H1 (cell line): ENCODE measurements around the gene CCNA2. TPM values are rescaled to one million over a fixed set of nuclear protein-coding genes. Genes with fewer than 3 reads are reported as not detected.

Experiments
- polyA plus RNA-seq, 7 experiments: library from polyadenylated mRNA; depleted of rRNA in 3 of 7; stranded (reverse) in 5 of 7; unstranded in 2 of 7; fragments of >200 nt in 5 of 7; fragments of 200-250 nt in 2 of 7; gene quantifications; 1 replicate in 5 of 7; 2 replicates in 1 of 7; 4 replicates in 1 of 7; pipeline versions ENCODE4 v1.2.1 to v1.2.3, GENCODE V29; 2011 to 2013; ENCODE audit warnings: missing spikeins in 2 of 7, mixed read lengths in 2 of 7
- total RNA-seq: library from RNA; stranded (reverse); fragmentation: NEBNext Ultra II Directional; extraction: Animal tissue kit (Norgen Biotek cat#: 25700); gene quantifications from 2 replicates; pipeline ENCODE4 v1.2.1, GENCODE V29; 2021
- TF ChIP-seq, protein P1 (sequence below): IDR thresholded peaks from 2 replicates; pipeline ENCODE4 v1.6.1; 2012; ENCODE audit warnings: low read length, inconsistent platforms

Gene CCNA2
- total and polyA plus RNA-seq, 2 of the 8 experiments (the other 6 are each of a cell fraction or from before 2014, with no cell fraction given): 42.1 to 98.6 TPM

DNA sequence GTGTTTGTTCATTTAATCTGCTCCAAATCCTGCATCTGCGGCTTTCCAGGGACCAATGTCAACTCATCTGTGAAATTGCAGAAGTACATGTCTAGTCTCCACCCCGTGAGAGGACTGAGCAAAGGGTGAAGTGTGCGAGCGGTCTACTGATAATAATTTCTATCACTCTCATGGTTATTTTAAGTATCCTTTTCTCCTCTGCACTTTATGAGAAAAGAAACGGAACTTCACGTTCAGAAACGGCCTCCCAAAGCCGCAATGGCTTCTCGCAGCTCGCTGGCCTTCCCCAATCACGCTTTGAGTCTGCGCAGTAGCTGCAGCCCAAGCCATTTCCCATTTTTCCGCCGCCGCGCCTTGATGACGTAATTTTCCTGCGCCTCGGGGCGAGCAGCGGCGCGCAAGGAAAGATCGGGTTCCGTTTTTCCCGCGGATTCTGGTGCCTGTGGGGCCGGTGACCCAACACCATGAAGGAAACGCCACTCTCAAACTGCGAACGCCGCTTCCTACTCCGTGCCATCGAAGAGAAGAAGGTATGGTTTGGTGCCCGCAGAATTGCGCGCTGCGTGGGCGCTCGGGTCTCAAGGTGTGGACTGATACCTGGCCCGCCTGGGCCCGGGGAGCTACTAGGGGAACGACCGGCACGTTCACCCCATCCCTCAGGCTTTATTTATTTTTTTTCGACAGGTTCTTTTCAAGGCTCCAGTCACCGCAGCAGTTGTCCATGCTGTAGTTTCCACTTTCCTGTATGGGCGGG, 22.5 kb downstream of the CCNA2 start, which contains the start of gene EXOSC9 (continued):
- TF ChIP-seq, protein P1, sequence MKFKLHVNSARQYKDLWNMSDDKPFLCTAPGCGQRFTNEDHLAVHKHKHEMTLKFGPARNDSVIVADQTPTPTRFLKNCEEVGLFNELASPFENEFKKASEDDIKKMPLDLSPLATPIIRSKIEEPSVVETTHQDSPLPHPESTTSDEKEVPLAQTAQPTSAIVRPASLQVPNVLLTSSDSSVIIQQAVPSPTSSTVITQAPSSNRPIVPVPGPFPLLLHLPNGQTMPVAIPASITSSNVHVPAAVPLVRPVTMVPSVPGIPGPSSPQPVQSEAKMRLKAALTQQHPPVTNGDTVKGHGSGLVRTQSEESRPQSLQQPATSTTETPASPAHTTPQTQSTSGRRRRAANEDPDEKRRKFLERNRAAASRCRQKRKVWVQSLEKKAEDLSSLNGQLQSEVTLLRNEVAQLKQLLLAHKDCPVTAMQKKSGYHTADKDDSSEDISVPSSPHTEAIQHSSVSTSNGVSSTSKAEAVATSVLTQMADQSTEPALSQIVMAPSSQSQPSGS: peak; percentile 75; the same call in 1 of the 2 replicates
